ENCODE results near the gene GZMB.

- TF ChIP-seq POLR2A (IDR thresholded peaks at IDR 0.05) (no peak), CTCF (IDR thresholded peaks at IDR 0.05) (no peak)
Observed at GRCh38 chr14:24665440-24665991, 31.5 kb upstream of the GZMB start.
